Measurements from ENCODE around the gene NOS2.

The NOS2 gene

GRCh38 chr17:27792095-27792494 lies 8.2 kb downstream of the NOS2 start:
- H3K27ac ChIP-seq: no peak overlapping the region
- TF ChIP-seq ZFX (IDR thresholded peaks at IDR 0.05; ENCODE audit: borderline replicate concordance) (no peak), CTCF (IDR thresholded peaks at IDR 0.05) (no peak)

- H3K27ac ChIP-seq: no peak overlapping the region
- no peak for TF ChIP-seq CTCF (IDR thresholded peaks at IDR 0.05)
- no peak for TF ChIP-seq ZFX (IDR thresholded peaks at IDR 0.05; ENCODE audit: borderline replicate concordance)
Observed at GRCh38 chr17:27788919-27789318, 11.4 kb downstream of the NOS2 start.

- no peak overlapping the region for H3K27ac ChIP-seq
- no peak for TF ChIP-seq ZFX (IDR thresholded peaks at IDR 0.05; ENCODE audit: borderline replicate concordance)
- TF ChIP-seq CTCF (IDR thresholded peaks at IDR 0.05): no peak
Observed at GRCh38 chr17:27783440-27784350, 16.6 kb downstream of the NOS2 start.

GRCh38 chr17:27782791-27783206 lies 17.5 kb downstream of the NOS2 start:
- no peak for TF ChIP-seq ZFX (IDR thresholded peaks at IDR 0.05; ENCODE audit: borderline replicate concordance)
- TF ChIP-seq CTCF (IDR thresholded peaks at IDR 0.05): no peak
- H3K27ac ChIP-seq: no peak overlapping the region

GRCh38 chr17:27780828-27781404 lies 19.4 kb downstream of the NOS2 start:
- H3K27ac ChIP-seq: no peak overlapping the region
- TF ChIP-seq ZFX (IDR thresholded peaks at IDR 0.05; ENCODE audit: borderline replicate concordance) (no peak), CTCF (IDR thresholded peaks at IDR 0.05) (no peak)

- no peak overlapping the region for H3K27ac ChIP-seq
- no peak for TF ChIP-seq CTCF (IDR thresholded peaks at IDR 0.05)
- no peak for TF ChIP-seq ZFX (IDR thresholded peaks at IDR 0.05; ENCODE audit: borderline replicate concordance)
Observed at GRCh38 chr17:27780092-27780827, 20.1 kb downstream of the NOS2 start.
